Umbilical cord (tissue), 2 donors: ENCODE measurements around the gene NNT. TPM values are rescaled to one million over a fixed set of nuclear protein-coding genes. Genes with fewer than 3 reads are reported as not detected.
"Not testable (repeated sequence)": the region's sequence is repeated elsewhere in the genome, so short reads cannot be mapped to it uniquely, and the experiment has no call there.

Source experiments
- DNase-seq: peaks from one replicate; pipeline ENCODE4 v3.0.0-alpha.2; 2015; ENCODE audit warnings: low spot score
- total RNA-seq: library from RNA; depleted of rRNA; stranded (reverse); fragments of >200 nt; gene quantifications from one replicate; pipeline ENCODE4 v1.2.3, GENCODE V29; 2014; ENCODE audit warnings: low replicate concordance; ENCODE audit not compliant: insufficient read depth

NNT gene
- total RNA-seq, 1 donor from 2014 or later = 72.7 TPM

GRCh38 chr5:43664501-43665040 is 61.6 kb downstream of the NNT start:
- DNase-seq = no peak

- not testable (repeated sequence) for DNase-seq
Measured at GRCh38 chr5:43665749-43666148, 62.8 kb downstream of the NNT start.

GRCh38 chr5:43666728-43667127 is 63.7 kb downstream of the NNT start:
- DNase-seq = not testable (repeated sequence)

GRCh38 chr5:43667379-43667778 is 64.4 kb downstream of the NNT start:
- not testable (repeated sequence) for DNase-seq

GRCh38 chr5:43674536-43674935 is 71.6 kb downstream of the NNT start:
- no peak for DNase-seq

- DNase-seq = no peak
Measured at GRCh38 chr5:43675357-43675756, 72.4 kb downstream of the NNT start.

- no peak for DNase-seq
Measured at GRCh38 chr5:43676083-43676840, 73.3 kb downstream of the NNT start.

- DNase-seq = no peak
Measured at GRCh38 chr5:43677253-43677652, 74.3 kb downstream of the NNT start.

- no peak for DNase-seq
Measured at GRCh38 chr5:43679214-43679613, 76.2 kb downstream of the NNT start.

GRCh38 chr5:43680286-43680685 is 77.3 kb downstream of the NNT start:
- DNase-seq = no peak

GRCh38 chr5:43683884-43684471 is 81.0 kb downstream of the NNT start:
- no peak for DNase-seq

- no peak for DNase-seq
Measured at GRCh38 chr5:43685252-43685950, 82.4 kb downstream of the NNT start.

GRCh38 chr5:43687275-43687674 is 84.3 kb downstream of the NNT start:
- DNase-seq = no peak

GRCh38 chr5:43691275-43691674 is 88.3 kb downstream of the NNT start:
- DNase-seq = no peak

- no peak for DNase-seq
Measured at GRCh38 chr5:43691893-43692292, 88.9 kb downstream of the NNT start.

- no peak for DNase-seq
Measured at GRCh38 chr5:43693411-43693810, 90.4 kb downstream of the NNT start.

GRCh38 chr5:43694027-43694426 is 91.0 kb downstream of the NNT start:
- DNase-seq = no peak

- DNase-seq = not testable (repeated sequence)
Measured at GRCh38 chr5:43696444-43696843, 93.5 kb downstream of the NNT start.

- DNase-seq = no peak
Measured at GRCh38 chr5:43699910-43700309, 96.9 kb downstream of the NNT start.

GRCh38 chr5:43700601-43701000 is 97.6 kb downstream of the NNT start:
- DNase-seq = no peak

GRCh38 chr5:43701227-43701626 is 98.2 kb downstream of the NNT start:
- no peak for DNase-seq

GRCh38 chr5:43702293-43702692 is 99.3 kb downstream of the NNT start:
- no peak for DNase-seq

- DNase-seq = no peak
Measured at GRCh38 chr5:43702815-43703214, 99.8 kb downstream of the NNT start.
